H4 (cell line): ENCODE results near the gene RAET1G. TPM values are rescaled to one million over a fixed set of nuclear protein-coding genes. Genes with fewer than 3 reads are reported as not detected.
A peak's percentile ranks its signal among the peaks of the same experiment; 100 is the strongest.
"Not testable (repeated sequence)": the region's sequence is repeated elsewhere in the genome, so short reads cannot be mapped to it uniquely, and the experiment has no call there.

Experiments used
- DNase-seq: peaks from one replicate; pipeline ENCODE4 v3.0.0-alpha.2; 2015; ENCODE audit warnings: low spot score
- total RNA-seq: library from RNA; depleted of rRNA; stranded (reverse); fragments of >200 nt; shearing (Covaris generic); gene quantifications from 2 replicates; pipeline ENCODE4 v1.2.3, GENCODE V29; 2014; rRNA removed

RAET1G gene, protein sequence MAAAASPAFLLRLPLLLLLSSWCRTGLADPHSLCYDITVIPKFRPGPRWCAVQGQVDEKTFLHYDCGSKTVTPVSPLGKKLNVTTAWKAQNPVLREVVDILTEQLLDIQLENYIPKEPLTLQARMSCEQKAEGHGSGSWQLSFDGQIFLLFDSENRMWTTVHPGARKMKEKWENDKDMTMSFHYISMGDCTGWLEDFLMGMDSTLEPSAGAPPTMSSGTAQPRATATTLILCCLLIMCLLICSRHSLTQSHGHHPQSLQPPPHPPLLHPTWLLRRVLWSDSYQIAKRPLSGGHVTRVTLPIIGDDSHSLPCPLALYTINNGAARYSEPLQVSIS
- not detected in 2 replicates for total RNA-seq

DNA sequence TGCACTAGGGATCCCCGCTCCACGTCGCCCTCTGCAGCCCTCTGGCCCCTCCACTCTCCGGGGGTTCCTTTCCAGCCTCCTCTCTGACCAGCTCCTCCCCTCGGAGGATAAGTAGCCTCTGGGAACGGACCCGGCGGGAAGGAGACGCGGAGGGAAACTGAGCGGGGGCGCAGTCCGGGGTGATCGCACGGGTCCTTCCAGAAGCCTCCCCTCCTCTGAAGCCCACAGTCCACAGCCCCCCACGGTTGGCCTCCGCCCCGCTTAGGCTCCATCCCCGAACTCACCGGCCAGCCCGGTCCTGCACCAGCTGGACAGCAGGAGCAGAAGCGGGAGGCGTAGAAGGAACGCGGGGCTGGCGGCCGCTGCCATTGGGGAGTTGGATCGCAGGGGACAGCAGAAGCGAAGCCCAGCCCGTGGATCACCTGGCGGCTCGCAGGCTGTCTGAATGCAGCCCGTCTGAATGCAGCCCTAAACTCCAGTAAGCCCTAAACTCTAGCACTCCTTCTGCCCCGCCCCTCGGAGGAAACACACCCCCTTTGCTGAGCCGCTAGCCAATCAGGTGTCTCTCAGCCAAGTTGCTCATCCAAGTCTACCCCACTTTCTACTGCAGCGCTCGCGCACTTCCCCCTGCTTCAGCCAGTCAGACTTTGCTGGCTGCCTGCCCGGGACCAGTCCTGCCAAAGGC is at the start of gene RAET1G:
Gene RAET1G, minus strand, starts transcription at position 480 of the 685 bp plus-strand sequence. Its CDS starts 111 bp downstream, at position 369.
- DNase-seq: peak; percentile 27

DNA sequence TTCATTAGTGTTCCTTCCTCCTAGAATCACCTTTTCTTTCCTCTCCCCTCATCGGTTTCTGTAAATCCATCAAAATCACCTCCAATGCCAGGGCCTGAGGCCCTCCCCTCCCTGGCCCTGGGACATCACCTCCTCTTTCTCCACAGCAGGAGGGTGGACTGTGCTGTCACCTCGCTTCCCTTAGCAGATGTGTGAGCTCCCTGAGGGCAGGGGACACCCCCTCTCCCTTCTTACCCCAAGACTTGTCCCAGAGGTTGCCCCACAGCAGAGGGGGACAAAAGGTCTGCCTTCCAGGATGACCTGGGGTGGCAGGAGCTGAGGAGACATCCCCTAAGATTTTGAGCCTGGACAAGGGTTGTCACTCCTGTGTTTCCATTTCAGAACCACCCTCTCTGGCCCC is 46.7 kb upstream of the RAET1G start:
- no peak for DNase-seq

- not testable (repeated sequence) for DNase-seq
Observed at GRCh38 chr6:149968909-149969308, 46.0 kb upstream of the RAET1G start.

DNA sequence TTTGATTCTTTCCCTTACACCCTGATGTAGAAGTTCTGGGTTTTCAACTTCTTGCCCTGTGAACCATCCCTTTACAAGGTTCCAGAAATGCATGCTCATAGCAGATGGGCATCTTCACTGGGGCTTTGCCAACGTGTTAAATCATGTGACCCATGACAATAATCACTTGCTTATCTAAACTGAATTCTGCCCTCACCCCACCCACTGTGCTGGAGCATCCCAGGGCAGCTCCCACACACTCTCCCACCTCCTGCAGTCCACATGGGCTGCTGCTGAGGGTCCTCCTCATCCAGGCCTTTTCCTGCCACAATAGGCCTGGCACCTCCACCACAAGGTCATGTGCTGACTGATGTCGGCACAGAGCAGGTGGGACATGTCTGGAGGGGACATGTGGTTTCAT is 45.1 kb upstream of the RAET1G start:
- not testable (repeated sequence) for DNase-seq

- no peak for DNase-seq
Observed at GRCh38 chr6:149967591-149967990, 44.7 kb upstream of the RAET1G start.

GRCh38 chr6:149966319-149966718 is 43.4 kb upstream of the RAET1G start:
- not testable (repeated sequence) for DNase-seq

DNA sequence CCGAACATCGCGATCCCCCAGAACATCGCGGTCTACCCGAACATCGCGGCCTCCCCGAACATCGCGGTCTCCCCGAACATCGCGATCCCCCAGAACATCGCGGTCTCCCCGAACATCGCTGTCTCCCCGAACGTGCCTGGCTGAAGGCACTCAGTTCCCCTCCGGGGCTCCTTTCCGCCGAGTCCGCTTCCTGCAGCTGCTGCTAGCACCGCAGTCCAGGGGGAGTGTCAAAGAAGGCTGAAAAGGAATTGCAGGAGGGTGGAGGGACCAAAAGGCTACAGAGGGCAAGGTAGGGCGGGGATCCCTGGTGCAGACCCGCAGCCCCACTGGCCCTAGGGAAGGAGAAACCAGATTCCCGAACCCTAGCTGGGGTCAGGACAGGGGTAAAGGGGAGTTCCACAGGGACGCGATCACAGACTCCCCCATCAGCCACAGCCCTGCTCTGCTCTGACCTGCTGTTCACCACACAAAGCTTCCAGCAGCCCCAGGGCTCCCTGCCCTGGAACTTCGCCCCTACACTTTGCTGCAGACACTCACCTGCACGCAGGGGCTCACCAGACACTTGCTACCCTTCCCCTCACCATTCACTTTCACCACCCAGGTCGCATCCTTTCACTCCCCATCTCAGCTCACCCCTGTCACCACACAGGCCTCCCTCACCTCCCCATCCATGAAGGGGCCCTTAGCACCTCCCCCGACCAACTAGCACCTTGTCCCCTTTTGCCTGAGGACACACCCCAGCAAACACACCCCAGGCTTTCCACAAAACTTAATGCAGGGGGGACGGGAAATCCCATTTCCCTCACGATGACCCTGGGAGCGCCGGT is 42.5 kb upstream of the RAET1G start:
- DNase-seq: no peak

GRCh38 chr6:149964308-149965193 is 41.6 kb upstream of the RAET1G start:
- DNase-seq: no peak

GRCh38 chr6:149963462-149964307 is 40.8 kb upstream of the RAET1G start, which contains the start of gene ULBP1:
Gene ULBP1 (plus strand): TSS chr6:149963943. CDS start chr6:149964050, 107 bp downstream.
- peak; percentile 83 for DNase-seq

- DNase-seq: peak; percentile 45
Observed at GRCh38 chr6:149963212-149963461, 40.2 kb upstream of the RAET1G start.

DNA sequence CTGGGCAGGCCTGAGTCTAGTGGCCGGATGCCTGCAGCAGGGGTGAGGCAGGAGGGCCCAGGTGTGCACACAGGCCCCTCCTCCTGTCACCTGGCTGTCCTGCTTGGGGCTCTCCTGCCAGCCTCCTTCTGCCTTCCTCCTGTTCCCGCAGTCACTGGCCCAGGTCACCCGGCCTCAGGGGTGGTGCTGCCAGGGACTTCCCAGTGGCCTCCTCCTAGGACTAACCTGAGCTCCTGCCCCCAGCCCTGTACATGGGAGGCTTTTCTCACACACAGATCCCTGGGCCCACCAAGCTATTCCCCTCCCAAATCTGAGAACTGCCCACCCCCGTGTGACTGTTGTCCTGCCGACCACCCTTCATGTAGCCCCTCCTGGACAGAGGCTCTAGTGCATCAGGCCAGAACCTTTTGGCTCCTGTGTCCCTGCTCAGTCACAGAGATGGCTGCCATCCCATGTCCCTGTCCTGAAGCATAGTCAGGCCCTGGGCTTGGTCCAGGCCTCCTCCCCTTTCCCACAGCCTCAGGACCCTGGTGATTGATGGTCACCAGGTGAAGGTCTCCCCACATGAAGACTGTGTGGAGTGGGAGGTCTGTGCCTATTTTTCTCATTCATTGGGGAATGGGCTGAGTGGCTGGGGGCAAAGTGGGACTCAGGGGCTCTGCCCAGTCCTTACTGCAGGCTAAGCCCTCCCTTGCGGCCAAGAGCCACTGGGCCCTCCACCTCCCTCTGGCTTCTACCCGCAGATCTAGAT is 39.7 kb upstream of the RAET1G start:
- no peak for DNase-seq

DNA sequence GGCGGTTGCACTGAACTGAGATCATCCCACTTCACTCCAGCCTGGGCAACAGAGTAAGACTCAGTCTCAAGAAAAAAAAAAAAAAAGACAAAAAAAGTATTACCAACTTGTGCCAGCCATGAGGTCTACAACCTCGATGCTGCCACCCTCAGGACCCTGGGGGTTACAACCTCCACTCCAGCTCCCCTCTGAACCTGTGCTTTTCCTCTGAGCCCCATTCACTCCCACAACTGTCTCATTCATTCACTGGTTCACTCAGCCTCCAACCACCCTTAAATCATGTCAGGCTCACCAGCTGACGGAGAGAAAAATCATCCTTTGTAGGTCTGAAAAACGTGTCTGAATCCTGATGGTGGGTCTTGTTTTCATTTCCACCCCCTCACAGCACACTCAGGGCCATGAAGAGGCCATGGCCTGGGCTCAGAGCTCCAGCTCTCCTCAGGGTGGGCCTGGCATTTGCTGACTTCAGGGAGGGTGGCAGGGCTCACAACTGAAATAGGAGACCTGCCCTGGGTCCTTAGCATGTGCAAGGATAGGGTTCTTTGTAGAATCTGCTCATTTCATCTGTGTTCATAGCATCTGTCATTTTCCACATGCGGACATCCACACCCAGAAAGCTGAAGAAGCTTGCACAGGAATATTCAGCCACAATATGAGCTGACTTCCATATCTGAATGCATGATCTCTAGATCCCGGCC is 39.0 kb upstream of the RAET1G start:
- DNase-seq: peak; percentile 36

GRCh38 chr6:149960488-149960887 is 37.6 kb upstream of the RAET1G start:
- no peak for DNase-seq

- DNase-seq: not testable (repeated sequence)
Observed at GRCh38 chr6:149959806-149960205, 36.9 kb upstream of the RAET1G start.

DNA sequence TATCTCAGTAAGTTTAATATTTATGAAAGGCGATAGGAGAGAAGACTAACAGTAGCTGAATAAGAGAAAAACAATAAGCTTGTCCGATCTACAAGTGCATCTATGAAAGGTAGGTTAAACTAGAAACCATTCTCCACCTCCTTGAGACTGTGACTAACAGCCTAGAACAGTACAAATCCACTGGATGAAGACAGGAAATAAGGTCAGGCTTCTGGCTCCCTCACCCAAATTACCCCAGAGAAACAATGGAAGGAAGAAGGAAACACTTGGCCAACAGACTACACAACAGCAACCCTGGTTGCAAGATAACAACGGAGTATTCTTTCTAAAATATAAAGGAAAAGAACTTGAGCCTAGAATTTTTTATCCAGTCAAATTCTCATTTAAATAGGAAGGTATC is 35.2 kb upstream of the RAET1G start:
- not testable (repeated sequence) for DNase-seq

GRCh38 chr6:149955654-149956317 is 32.9 kb upstream of the RAET1G start:
- DNase-seq: not testable (repeated sequence)

- not testable (repeated sequence) for DNase-seq
Observed at GRCh38 chr6:149954984-149955653, 32.2 kb upstream of the RAET1G start.
